Sigmoid colon (tissue), 4 donors: ENCODE measurements around the gene ABHD14A.

Experiments
- EP300 ChIP-seq, 4 donors: sonication (generic); formaldehyde crosslinking; IDR thresholded peaks; one replicate each; pipeline ENCODE4 v1.6.1; 2017; ENCODE audit warnings: antibody characterized with exemption in 4 of 4
- TF ChIP-seq, protein P1 (sequence below), 4 experiments: fragments of 450-650 bp in 3 of 4; fragments of 200-600 bp in 1 of 4; IDR thresholded peaks; one replicate each; pipeline ENCODE4 v1.5.1; 2016 to 2019; ENCODE audit warnings: antibody characterized with exemption in 4 of 4, mild to moderate bottlenecking in 3 of 4, moderate library complexity in 2 of 4

GRCh38 chr3:52029053-52029452 lies 54.2 kb downstream of the ABHD14A start:
- no peak for TF ChIP-seq EP300 (IDR thresholded peaks at IDR 0.05)
- TF ChIP-seq, protein P1, sequence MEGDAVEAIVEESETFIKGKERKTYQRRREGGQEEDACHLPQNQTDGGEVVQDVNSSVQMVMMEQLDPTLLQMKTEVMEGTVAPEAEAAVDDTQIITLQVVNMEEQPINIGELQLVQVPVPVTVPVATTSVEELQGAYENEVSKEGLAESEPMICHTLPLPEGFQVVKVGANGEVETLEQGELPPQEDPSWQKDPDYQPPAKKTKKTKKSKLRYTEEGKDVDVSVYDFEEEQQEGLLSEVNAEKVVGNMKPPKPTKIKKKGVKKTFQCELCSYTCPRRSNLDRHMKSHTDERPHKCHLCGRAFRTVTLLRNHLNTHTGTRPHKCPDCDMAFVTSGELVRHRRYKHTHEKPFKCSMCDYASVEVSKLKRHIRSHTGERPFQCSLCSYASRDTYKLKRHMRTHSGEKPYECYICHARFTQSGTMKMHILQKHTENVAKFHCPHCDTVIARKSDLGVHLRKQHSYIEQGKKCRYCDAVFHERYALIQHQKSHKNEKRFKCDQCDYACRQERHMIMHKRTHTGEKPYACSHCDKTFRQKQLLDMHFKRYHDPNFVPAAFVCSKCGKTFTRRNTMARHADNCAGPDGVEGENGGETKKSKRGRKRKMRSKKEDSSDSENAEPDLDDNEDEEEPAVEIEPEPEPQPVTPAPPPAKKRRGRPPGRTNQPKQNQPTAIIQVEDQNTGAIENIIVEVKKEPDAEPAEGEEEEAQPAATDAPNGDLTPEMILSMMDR (IDR thresholded peaks at IDR 0.05): no peak
